Stimulated activated CD8-positive, alpha-beta memory T cell treated with anti-CD3 and anti-CD28 coated beads, Interleukin-4, amount 100 ng/mL, for 24 hours (primary cell): ENCODE measurements around the gene KRT2.

Experiments
- DNase-seq: peaks from one replicate; pipeline ENCODE4 v3.0.0-alpha.2; 2020; ENCODE audit warnings: low read depth

KRT2 gene

GRCh38 chr12:52615208-52615868 is 36.7 kb downstream of the KRT2 start:
- DNase-seq = no peak

DNA sequence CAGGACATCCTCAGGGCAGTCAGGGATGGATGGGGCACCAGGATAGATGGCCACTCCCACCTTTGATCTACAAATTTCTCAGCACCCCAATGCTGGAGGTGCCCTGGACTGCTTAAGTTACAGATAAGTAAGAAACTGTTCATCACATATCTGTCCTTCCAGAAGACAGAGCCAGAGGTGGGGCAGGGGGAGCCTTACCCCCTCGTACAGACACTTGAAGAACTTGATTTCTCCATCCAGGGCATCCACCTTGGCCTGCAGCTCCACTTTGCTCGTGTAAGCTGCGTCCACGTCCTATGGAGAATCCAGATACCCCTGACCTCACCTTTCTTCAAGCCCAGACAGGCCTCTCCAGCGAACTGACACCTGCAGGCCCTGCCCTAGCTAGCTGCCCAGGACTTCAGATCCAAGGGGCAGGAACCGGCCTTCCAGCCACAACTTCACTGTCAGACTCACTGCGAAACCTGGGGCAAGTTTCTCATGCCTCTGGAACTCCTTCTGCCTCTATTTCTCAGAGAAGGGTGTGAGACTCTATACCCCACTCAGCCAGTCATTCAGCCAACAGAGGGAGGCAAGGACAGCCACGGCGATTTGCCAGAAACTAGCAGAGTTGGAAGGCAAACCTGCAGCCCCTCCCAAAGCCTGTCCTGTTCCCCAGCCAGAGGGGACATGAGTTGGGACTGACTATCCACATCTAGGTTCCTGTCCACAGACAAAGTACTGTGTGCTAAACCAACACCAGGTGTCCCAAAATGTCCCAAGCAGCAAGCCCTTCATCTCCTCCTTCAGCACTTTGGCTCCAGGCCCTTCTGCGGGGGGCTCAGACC is 37.4 kb downstream of the KRT2 start:
- DNase-seq = no peak

GRCh38 chr12:52613384-52614030 is 38.5 kb downstream of the KRT2 start:
- no peak for DNase-seq

GRCh38 chr12:52612431-52613383 is 39.3 kb downstream of the KRT2 start:
- DNase-seq = no peak

DNA sequence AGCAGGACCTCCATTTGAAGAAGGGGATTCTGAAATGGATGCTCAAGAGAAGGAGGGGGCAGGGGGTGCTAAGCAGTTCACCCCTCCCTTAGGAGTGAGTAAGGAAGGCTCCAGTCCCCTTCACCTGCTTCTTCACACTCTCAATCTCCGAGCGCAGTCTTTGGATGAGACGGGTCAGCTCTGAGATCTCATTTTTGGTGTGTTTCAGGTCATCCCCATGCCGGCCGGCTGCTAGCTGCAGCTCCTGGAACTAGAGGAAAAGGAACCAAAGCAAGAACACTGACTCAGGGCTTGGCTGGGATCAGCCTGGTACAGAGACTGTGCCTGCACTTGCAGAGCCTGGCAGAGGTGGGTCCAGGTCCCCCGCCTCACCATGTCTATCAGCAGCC is 40.9 kb downstream of the KRT2 start:
- DNase-seq = no peak

DNA sequence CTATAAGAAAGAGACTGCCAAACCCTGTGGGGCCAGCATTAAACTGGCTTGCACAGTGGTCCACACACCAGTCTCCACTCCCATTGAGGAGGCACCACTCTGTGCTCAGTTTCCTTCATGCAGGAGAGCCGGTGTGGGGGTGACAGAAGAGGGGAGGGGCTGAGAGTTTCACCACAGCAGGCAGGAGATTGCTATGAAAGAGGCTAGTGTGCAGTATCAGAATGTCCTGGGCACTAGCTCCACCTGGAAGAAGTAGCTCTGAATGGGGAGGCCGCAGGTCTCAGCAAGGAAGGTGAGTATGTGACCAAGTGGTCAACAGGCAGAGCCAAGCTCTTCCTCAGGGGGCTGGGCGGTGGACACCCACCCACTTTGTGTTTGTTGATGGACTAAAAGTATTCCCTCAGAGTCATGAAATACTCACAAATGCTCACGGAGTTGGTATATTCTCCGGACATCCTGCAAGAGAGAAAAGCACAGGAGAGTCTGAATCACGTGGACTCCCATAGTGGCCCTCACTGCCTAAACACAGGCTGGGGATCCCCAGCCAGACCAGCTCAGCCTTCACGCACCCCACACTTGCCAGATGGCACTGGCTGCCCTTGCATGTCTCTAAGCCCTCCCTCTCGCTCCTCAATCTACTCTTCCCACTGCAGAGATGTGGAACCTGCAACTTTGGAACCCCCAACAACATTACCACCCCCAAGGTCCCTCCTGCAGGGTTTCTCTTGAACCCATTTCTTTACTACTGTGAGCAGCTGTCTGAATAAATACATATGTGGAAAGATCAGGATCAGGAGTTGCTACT is 43.0 kb downstream of the KRT2 start:
- no peak for DNase-seq

- no peak for DNase-seq
These were observed 43.9 kb downstream of the KRT2 start for GRCh38 chr12:52608161-52608560.

DNA sequence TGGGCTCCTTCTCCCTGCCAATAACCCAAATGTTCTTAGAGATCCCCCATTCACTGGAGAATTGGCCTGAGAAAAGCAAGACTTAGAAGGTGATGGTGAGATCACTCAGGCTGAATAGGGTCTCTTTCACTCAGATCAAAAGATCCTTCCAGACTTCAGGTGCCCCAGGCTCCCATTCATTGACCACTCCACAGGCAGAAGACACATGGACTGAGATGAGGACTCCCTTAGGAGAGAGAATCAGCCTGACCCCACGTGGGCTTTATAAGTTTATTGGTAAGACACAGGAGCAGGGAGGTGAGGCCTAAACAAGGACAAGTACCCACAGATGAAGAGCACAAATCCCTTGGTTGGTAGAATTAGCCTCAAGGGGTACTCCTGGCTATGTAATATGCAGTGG is 44.7 kb downstream of the KRT2 start:
- no peak for DNase-seq

GRCh38 chr12:52606581-52607218 is 45.3 kb downstream of the KRT2 start:
- no peak for DNase-seq

DNA sequence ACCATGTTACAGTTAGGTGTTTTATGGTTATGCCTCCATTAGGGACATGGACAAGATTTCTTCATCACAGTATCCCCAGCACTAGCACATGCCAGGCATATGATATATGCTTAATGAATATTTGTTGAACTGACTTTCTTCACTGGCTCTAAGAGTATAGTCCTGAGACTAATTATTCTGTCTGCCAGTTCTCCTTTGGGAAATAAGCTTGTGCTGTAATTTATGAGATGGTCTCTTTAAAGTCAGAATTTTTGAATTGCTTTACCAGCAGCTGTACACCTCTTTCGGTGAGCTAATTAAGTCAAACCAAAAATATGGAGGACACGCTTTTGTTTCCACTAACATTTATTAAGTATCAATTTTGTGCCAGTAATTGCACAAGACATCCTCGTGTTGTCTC is 45.9 kb downstream of the KRT2 start:
- no peak for DNase-seq

DNA sequence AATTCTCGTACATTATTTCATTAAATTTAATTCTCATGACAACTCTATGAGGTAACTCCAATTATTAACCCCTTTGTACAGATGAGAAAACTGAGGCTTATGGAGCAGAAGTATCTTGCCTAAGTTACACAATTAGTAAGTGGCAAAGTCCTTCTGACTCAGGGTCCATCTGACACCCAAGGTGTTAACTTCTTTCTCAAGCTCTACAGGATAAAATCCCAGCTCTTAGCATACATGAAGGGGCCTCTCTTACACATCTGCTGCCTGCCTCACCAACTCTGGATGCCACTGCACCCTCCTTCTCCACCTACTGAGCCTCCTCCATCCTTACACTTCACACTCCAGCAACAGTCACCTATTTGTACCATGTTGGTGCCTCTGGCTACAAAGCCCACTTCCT is 46.5 kb downstream of the KRT2 start:
- DNase-seq = no peak

GRCh38 chr12:52604859-52605258 is 47.2 kb downstream of the KRT2 start:
- DNase-seq = no peak

- DNase-seq = no peak
These were observed 48.7 kb downstream of the KRT2 start for GRCh38 chr12:52603314-52603713.

DNA sequence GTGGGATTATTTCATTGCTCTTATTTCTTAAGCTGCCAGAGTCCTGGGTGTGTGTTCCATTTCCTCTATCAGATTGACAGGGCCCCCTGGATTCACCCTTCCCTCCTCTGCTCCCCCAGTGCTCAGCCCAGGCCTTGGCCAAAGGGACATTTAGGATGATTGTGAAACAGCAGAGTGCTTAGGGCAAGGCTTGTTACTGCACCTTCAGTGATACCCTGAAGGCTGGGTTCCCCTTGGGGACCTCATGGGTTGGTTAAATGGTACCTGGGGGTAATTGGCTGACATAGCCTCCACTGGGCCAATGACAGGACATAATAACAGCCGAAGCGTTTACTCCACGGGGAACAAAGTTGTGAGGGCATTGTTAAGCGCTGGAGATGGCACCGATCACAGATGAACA is 49.5 kb downstream of the KRT2 start:
- no peak for DNase-seq

DNA sequence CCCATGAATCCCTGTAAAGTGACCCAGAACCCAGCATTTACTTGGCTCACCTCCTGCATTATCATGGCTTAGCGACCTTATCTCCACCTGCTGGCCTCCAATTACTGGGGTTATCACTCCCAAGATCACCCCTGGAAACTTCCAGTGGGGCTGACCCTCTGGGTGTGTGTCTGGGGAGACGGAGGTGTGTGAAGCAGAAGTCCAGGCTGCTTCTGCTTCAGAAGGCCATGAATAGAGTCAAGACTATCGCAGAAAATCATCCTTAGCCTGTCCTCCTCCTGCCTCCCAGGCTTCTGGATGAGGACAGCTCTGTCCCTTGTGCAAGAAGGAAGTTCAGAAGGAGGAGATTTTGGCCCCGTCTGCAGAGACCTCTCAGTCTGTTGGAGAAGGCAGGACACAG is 50.3 kb downstream of the KRT2 start:
- no peak for DNase-seq

- no peak for DNase-seq
These were observed 51.0 kb downstream of the KRT2 start, which contains the start of gene KRT72 for GRCh38 chr12:52600941-52601481. Gene KRT72, minus strand, starts transcription at chr12:52601463. Its CDS starts 11 bp downstream, at chr12:52601452.

DNA sequence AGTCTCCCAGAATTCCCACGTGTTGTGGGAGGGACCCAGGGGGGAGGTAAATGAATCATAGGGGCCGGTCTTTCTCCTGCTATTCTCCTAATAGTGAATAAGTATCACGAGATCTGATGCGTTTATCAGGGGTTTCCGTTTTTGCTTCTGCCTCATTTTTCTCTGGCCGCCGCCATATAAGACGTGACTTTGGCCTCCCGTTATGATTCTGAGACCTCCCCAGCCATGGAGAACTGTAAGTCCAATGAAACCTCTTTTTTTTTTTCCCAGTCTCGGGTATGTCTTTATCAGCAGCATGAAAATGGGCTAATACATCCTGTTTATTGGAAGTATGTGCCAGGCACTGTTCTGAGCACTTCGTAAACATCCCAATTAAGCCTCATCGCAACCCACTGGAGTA is 51.5 kb downstream of the KRT2 start:
- no peak for DNase-seq

DNA sequence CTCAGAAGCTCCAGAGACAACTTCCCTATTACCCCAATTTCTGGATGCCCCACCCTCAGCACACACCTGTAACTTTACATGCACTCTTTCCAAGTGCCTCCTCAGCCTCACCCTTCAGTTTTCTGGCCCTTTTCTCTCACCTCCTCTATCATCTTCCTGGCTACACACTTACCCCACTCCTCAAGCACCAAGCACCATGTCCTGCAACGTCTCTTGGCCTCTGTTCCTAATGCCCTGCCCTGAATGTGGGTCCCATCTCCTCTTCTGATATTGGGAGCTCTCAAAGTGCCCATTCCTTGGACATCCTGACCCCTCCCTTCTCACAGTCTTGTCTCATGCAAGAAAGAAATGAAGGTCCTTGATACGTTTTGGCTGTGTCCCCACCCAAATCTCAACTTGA is 51.9 kb downstream of the KRT2 start:
- no peak for DNase-seq

GRCh38 chr12:52598966-52599365 is 53.0 kb downstream of the KRT2 start:
- no peak for DNase-seq
